Muscle layer of duodenum (tissue), 2 donors: ENCODE data around the gene C7orf57.

ENCODE experiments used
- H3K27ac ChIP-seq: one replicate; pipeline ENCODE4 v1.7.0; 2013; ENCODE audit warnings: mild to moderate bottlenecking, low read length
- H3K27me3 ChIP-seq: one replicate; pipeline ENCODE4 v1.7.0; 2013; ENCODE audit warnings: low read depth, mild to moderate bottlenecking, control low read depth, low read length
- H3K36me3 ChIP-seq, 2 donors: one replicate each; pipeline ENCODE4 v1.7.0; 2013; ENCODE audit warnings: low read length in 2 of 2, control low read depth in 1 of 2, mild to moderate bottlenecking in 1 of 2; ENCODE audit not compliant: insufficient read depth in 2 of 2, control insufficient read depth in 1 of 2
- H3K4me1 ChIP-seq, 2 donors: one replicate each; pipeline ENCODE4 v1.7.0; 2013; ENCODE audit warnings: low read length in 2 of 2, mild to moderate bottlenecking in 2 of 2, control low read depth in 1 of 2, moderate library complexity in 1 of 2; ENCODE audit not compliant: insufficient read depth in 2 of 2, control insufficient read depth in 1 of 2
- H3K4me3 ChIP-seq, 2 donors: one replicate each; pipeline ENCODE4 v1.7.0; 2013; ENCODE audit warnings: low read length in 2 of 2, low read depth in 1 of 2, mild to moderate bottlenecking in 1 of 2
- H3K9me3 ChIP-seq, 2 donors: one replicate each; pipeline ENCODE4 v1.7.0; 2013; ENCODE audit warnings: low read length in 2 of 2, control low read depth in 1 of 2, mild to moderate bottlenecking in 1 of 2; ENCODE audit not compliant: control insufficient read depth in 1 of 2
- donor health status: healthy.

C7orf57 gene

DNA sequence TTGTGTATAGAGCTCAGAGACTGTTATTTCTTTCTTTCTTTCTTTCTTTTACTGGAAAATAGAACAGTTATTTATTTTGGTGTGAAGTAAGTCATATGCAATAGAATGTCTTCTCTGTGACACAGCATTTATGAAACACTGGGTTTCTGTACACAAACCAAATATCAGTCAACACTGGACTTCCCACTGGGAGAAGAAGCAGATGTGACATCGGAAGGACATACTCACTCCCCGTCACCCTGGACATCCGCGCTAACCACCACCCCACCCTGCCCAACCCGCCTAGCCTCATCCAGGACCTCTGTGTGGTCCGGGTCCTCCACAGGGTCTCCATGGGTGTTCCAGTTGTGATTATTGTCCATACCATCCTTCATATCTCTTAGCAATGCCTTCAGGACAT, 28.5 kb upstream of the C7orf57 start:
- Histone ChIP-seq H3K27ac (no peak overlapping the region), H3K27me3 (no peaks in the 10 kb centered on the region), H3K9me3 (no peaks in the 10 kb centered on the region), H3K4me3 (no peak overlapping the region), H3K36me3 (no peaks in the 10 kb centered on the region), H3K4me1 (peaks cover 0 to 3% of the 10 kb centered on the region in 2 donors)

- no peak overlapping the region for H3K27ac ChIP-seq
Measured at GRCh38 chr7:48009257-48009656, 26.1 kb upstream of the C7orf57 start.

DNA sequence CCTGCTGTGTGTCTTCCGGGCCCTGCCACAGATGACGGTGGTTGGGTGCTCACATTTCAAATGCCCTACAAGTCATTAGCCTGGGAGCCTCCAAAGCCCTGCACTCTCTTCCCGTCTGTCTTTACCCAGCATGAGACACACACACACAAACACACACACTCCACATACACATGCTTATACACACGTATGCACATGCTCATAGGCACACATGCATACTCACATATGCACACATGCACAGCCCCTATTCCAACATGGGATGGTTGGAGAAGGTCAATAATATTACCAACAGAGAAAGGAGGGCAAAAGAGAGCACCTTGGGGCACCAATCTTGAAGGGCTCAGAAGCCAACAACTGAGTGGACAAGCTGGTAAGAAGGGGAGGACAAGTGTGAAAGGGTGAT, 25.4 kb upstream of the C7orf57 start:
- Histone ChIP-seq H3K4me1 (peaks cover 0 to 7% of the 10 kb centered on the region in 2 donors), H3K36me3 (no peaks in the 10 kb centered on the region), H3K4me3 (no peak overlapping the region), H3K27me3 (no peaks in the 10 kb centered on the region), H3K27ac (no peak overlapping the region), H3K9me3 (no peaks in the 10 kb centered on the region)

More at GRCh38 chr7:48009257-48009656, 26.1 kb upstream of the C7orf57 start:
- Histone ChIP-seq H3K9me3 (no peaks in the 10 kb centered on the region), H3K27me3 (no peaks in the 10 kb centered on the region), H3K4me1 (peaks cover 0 to 7% of the 10 kb centered on the region in 2 donors), H3K4me3 (no peak overlapping the region), H3K36me3 (no peaks in the 10 kb centered on the region)

GRCh38 chr7:48011323-48011722, 24.0 kb upstream of the C7orf57 start:
- H3K9me3 ChIP-seq = no peaks in the 10 kb centered on the region
- H3K27ac ChIP-seq = no peak overlapping the region
- no peak overlapping the region for H3K4me3 ChIP-seq
- H3K36me3 ChIP-seq = no peaks in the 10 kb centered on the region
- H3K4me1 ChIP-seq = peaks cover 0 to 7% of the 10 kb centered on the region in 2 donors
- no peaks in the 10 kb centered on the region for H3K27me3 ChIP-seq

DNA sequence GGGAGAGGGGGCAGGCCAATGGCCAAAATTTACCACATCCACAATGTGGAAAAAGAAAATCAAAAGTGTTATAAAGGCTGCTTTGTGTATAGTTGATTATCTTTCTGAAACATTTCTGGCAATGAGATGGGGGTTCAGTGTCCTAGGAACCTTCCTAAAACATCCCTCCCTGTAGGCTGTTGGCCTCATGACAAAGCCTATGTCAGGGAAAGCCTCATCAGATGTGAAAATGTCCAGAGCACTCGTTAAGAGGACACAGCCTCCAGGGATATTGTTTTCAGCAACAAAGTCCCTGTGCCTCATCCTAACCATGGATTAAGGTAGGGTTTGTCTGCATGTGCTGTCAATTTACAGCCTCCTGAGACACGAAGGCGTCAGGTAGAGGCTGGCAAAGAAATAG, 23.4 kb upstream of the C7orf57 start:
- Histone ChIP-seq H3K27me3 (no peaks in the 10 kb centered on the region), H3K27ac (no peak overlapping the region), H3K4me3 (no peak overlapping the region), H3K36me3 (no peaks in the 10 kb centered on the region), H3K9me3 (no peaks in the 10 kb centered on the region), H3K4me1 (peaks cover 0 to 7% of the 10 kb centered on the region in 2 donors)

DNA sequence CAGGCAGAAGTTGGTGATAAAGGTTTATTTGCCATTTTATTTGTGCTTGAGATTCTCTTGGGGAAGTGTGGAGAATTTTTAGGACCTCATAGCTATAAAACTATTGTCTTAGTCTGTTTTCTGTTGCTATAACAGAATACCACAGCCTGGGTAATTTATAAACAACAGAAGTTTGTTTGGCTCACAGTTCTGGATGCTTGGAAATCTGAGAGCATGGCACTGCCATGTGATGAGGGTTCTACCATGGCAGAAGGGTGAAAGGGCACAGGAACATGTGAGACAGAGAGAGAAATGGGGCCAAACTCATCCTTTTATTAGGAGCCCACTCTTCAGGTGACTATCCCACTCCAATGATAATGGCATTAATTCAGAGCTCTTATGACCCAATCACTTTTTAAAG, 18.7 kb upstream of the C7orf57 start:
- H3K27ac ChIP-seq = no peak overlapping the region
- no peak overlapping the region for H3K4me3 ChIP-seq
- H3K4me1 ChIP-seq = peaks cover 0 to 6% of the 10 kb centered on the region in 2 donors
- H3K27me3 ChIP-seq = no peaks in the 10 kb centered on the region
- H3K36me3 ChIP-seq = no peaks in the 10 kb centered on the region
- peaks cover 0 to 4% of the 10 kb centered on the region in 2 donors for H3K9me3 ChIP-seq

GRCh38 chr7:48017674-48018073, 17.7 kb upstream of the C7orf57 start:
- no peaks in the 10 kb centered on the region for H3K27me3 ChIP-seq
- no peaks in the 10 kb centered on the region for H3K4me1 ChIP-seq
- H3K27ac ChIP-seq = no peak overlapping the region
- peaks cover 0 to 4% of the 10 kb centered on the region in 2 donors for H3K9me3 ChIP-seq
- no peaks in the 10 kb centered on the region for H3K36me3 ChIP-seq
- no peak overlapping the region for H3K4me3 ChIP-seq

GRCh38 chr7:48025624-48026023, 9.7 kb upstream of the C7orf57 start:
- no peaks in the 10 kb centered on the region for H3K27me3 ChIP-seq

DNA sequence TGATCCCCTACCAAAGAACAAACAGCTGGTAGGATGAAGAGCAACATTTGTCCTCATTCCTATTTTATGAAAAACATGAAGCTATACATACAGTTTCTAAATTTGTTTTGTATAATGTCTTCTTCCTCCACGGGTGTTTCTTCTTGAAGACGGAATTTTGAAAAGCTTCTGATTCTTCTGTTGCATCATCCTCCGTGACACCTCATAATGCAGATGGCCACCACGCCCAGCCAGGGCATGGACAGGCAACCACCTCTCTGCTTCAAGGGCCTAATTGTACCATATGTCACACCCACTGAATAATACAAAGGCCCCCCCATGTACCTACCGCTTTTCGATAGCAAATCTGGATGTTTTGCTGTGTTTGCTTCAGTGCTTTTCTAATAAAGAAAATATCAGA, 6.4 kb upstream of the C7orf57 start, which contains the start of gene SUN3:
TSS of gene SUN3 (minus strand) at position 170 of the 400 bp plus-strand sequence. CDS start at position 1, 169 bp downstream.
- no peak within 1 kb of the TSS for H3K27ac ChIP-seq
- H3K9me3 ChIP-seq = no peaks in the 10 kb centered on the region

More at GRCh38 chr7:48025624-48026023, 9.7 kb upstream of the C7orf57 start:
- H3K36me3 ChIP-seq = no peaks in the 10 kb centered on the region
- H3K4me1 ChIP-seq = no peaks in the 10 kb centered on the region
- peaks cover 0 to 2% of the 10 kb centered on the region in 2 donors for H3K9me3 ChIP-seq
- H3K27ac ChIP-seq = no peak overlapping the region
- H3K4me3 ChIP-seq = no peak overlapping the region

GRCh38 chr7:48031111-48031510, 4.2 kb upstream of the C7orf57 start:
- H3K4me1 ChIP-seq = peaks cover 5 to 7% of the 10 kb centered on the region in 2 donors
- H3K27me3 ChIP-seq = peaks cover 5% of the 10 kb centered on the region
- H3K9me3 ChIP-seq = no peaks in the 10 kb centered on the region
- no peaks in the 10 kb centered on the region for H3K36me3 ChIP-seq
- H3K27ac ChIP-seq = no peak overlapping the region
- no peak overlapping the region for H3K4me3 ChIP-seq

More for the DNA sequence above, 6.4 kb upstream of the C7orf57 start, which contains the start of gene SUN3:
- H3K4me1 ChIP-seq = no peaks in the 10 kb centered on the region
- H3K4me3 ChIP-seq = no peak within 1 kb of the TSS
- no peaks in the 10 kb centered on the region for H3K27me3 ChIP-seq
- H3K36me3 ChIP-seq = no peaks in the 10 kb centered on the region

DNA sequence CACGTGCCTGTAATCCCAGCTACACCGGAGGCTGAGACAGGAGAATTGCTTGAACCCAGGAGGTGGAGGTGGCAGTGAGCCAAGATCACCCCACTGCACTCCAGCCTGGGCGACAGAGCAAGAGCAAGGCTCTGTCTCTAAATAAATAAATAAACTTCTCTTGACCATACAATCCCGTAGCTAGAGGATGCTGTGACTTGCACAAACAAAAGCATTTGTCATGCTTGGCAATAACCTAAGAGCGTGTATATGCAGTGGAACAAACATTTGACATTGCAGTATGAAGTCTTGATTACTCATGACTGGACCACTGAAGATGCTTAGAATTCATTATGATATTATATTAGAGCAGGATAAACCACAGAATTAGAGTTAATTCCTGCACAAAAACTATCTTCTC, 1.4 kb upstream of the C7orf57 start:
- no peaks in the 10 kb centered on the region for H3K9me3 ChIP-seq
- no peaks in the 10 kb centered on the region for H3K36me3 ChIP-seq
- no peak overlapping the region for H3K4me3 ChIP-seq
- peaks cover 6 to 10% of the 10 kb centered on the region in 2 donors for H3K4me1 ChIP-seq
- H3K27ac ChIP-seq = no peak overlapping the region
- H3K27me3 ChIP-seq = peaks cover 10% of the 10 kb centered on the region

GRCh38 chr7:48035967-48036478, 680 bp downstream of the C7orf57 start:
- H3K27ac ChIP-seq = no peak overlapping the region
- H3K9me3 ChIP-seq = no peaks in the 10 kb centered on the region
- H3K4me3 ChIP-seq = peak overlapping the region; percentile 65 to 74
- no peaks in the 10 kb centered on the region for H3K36me3 ChIP-seq
- peaks cover 10% of the 10 kb centered on the region for H3K27me3 ChIP-seq
- H3K4me1 ChIP-seq = peaks cover 6 to 10% of the 10 kb centered on the region in 2 donors
